Lung microvascular endothelial cell (primary cell): ENCODE data around the gene FOXP4. TPM values are rescaled to one million over a fixed set of nuclear protein-coding genes. Genes with fewer than 3 reads are reported as not detected.
A peak's percentile ranks its signal among the peaks of the same experiment; 100 is the strongest.

ENCODE experiments used
- DNase-seq, 2 donors: peaks; one replicate each; pipeline versions ENCODE4 v3.0.0 to v3.0.0-alpha.2; 2010; ENCODE audit warnings: low read depth in 2 of 2
- total RNA-seq: library from RNA; depleted of rRNA; stranded (reverse); fragments of >200 nt; gene quantifications from 2 replicates; pipeline ENCODE4 v1.2.1, GENCODE V29; 2014

FOXP4 gene
- total RNA-seq, 1 donor from 2014 or later = 4.6 TPM

GRCh38 chr6:41624621-41625380 lies 78.6 kb downstream of the FOXP4 start:
- no peak for DNase-seq

DNA sequence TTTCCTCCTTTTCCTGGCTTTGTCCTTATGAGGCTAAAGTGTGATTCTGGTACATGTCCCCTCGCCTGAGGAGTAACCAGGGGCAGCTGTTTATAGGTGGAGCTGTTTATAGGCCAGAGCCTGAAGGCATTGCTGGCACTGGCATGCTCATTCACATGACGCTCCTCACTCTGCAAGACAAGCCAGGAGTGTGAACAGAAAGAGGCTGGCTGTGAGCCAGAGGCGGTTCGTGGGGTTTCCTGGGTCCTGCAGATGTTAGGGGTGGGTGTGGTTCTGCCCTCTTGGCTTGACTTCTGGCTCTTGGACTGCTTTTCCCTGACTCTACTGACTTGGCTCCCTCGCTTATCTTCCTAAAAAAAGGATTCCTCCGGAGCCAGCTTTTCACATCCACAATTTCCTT lies 79.3 kb downstream of the FOXP4 start:
- peak in 1 of 2 donors; percentile 8 for DNase-seq

- DNase-seq = no peak
These were observed 79.8 kb downstream of the FOXP4 start for GRCh38 chr6:41626022-41626421.

- DNase-seq = peak; percentile 67 to 82
These were observed 80.7 kb downstream of the FOXP4 start for GRCh38 chr6:41626917-41627316.

- DNase-seq = no peak
These were observed 82.9 kb downstream of the FOXP4 start for GRCh38 chr6:41629128-41629527.

DNA sequence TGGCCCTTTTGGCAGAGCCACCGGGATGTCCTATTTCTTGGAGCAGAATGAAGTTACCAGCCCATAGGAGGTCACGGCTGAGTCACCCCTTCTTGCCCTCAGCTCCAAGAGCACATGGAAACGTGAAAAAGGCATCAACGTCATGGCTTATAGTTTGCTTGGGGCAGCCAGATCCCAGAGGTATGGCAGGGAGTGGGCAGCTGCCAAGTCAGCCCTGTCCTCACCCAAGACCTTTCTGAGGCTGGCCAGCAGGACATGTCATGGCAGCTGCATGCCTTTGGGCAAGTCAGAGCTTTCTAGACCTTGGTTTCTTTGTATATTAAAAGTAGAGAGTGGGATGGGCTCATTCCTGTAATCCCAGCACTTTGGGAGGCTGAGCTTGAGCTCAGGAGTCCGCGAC lies 83.9 kb downstream of the FOXP4 start:
- no peak for DNase-seq

GRCh38 chr6:41630946-41631345 lies 84.8 kb downstream of the FOXP4 start:
- DNase-seq = peak in 1 of 2 donors; percentile 54

- DNase-seq = no peak
These were observed 87.0 kb downstream of the FOXP4 start for GRCh38 chr6:41633056-41633634.

DNA sequence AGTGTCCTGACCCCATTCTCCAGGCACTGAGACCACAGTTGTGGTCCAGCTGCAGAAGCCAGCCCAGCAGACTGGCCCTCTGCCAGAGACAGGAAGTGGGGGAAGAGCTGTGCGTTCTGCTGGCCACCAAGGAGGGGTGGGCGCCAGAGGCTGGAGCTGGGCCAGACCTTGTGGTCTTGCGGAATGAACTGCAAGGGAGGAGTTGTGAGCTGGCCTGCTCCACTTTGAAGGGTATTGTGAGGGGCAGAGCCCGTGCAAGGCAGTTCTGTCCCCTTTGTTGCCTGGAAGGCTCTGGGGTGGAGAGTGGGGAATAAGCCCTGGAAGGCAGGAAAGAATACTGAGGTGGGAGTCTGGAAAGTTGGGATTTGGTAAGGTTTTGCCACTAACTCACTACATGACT lies 88.5 kb downstream of the FOXP4 start:
- peak in 1 of 2 donors; percentile 33 for DNase-seq

DNA sequence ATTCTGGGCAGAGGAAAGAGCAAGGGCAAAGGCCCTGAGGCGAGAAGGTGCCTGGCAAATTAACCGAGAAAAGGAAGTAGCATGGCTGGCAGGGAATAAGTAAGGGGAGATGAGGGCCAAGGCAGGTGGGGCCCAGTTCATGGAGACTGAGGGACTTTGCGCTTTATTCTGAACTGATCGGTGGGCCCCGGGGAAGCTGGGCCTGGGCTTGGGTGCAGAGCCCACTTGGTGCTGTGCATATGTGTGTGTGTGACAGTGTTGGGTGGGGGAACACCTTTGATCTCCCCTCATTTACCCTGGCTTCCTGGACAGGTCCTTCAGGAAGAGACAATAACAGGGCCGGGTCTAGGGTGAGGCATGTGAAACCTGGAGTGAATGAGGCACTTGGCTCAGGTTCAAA lies 89.2 kb downstream of the FOXP4 start:
- DNase-seq = no peak

GRCh38 chr6:41636833-41637193 lies 90.6 kb downstream of the FOXP4 start:
- DNase-seq = peak; percentile 53 to 73

GRCh38 chr6:41637194-41638001 lies 91.2 kb downstream of the FOXP4 start:
- DNase-seq = peak; percentile 7 to 46

DNA sequence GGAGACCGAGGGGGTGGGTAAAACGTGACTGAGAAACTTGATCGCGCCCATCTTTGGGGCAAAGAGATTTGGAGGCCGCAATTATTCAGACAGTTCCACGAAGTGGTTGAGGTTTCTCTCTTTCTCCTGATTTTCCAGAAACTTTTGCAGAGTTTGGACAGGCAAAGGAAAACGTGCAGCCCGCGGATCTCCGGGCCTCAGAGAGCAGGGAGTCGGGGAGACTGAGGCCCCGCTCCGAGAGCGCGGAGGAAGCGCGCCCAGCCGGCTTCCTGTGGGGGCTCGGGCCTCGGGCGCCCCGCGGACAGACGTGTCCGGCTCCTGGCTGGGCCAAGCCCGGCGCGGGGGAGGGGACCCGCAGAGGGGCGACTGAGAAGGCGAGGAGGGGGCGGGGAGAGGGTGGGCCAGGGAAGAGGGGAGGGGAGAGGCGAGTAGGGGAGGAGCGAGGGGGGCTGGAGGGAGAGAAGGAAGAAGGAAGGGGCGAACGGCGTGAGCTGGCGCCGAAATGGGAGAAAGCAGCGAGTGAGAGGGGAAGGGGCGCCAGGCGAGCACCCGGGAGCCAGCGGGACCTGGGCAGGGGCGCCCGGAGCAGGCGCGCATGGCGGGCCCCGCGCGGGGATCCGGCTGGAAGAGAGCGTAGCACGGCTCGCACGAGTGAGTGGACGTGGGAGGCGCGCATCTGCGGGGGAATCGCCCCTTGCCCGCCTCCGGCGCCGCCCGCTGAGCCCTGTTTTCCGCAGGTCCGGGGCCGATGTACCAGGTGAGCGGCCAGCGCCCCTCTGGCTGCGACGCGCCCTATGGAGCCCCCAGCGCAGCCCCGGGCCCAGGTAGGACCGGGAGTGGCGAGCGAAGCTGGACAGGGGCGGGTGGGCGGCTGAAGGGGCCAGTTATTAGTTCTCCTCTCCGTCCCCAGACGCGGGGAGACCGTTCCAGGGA lies 92.1 kb downstream of the FOXP4 start, which contains the start of gene MDFI:
TSS of gene MDFI (plus strand) at position 467 of the 933 bp plus-strand sequence. CDS start at position 749, 282 bp downstream.
- DNase-seq = peak in 1 of 2 donors; percentile 16

GRCh38 chr6:41638935-41639808 lies 93.0 kb downstream of the FOXP4 start:
- DNase-seq = peak; percentile 24 to 40

DNA sequence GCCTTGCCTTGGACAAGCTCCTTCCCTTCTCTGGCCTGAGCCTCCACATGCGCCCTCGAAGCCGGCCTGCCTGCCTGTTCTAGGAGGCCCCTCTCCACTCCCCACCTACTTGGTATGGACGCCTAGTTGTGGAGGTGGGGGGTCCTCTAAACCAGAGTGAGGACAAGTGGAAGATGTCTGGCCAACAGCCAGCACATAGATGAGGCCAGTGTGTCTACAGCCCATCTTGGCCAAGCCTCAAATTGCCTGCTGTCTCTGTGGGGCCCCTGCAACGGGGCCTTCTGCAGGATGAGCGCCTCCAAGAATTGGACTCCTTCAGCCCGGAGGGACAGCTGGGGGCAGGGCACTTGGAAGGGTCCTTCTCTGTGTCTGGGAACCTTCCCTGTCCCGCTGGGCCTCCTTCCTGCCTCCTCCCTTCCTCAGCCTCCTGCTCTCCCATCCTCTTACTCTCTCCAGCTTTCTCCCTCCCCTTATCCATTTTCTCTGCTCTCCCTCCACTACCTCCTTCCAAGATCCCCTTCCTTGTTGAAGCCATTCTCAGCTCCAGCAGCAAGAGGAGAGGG lies 93.7 kb downstream of the FOXP4 start:
- no peak for DNase-seq

DNA sequence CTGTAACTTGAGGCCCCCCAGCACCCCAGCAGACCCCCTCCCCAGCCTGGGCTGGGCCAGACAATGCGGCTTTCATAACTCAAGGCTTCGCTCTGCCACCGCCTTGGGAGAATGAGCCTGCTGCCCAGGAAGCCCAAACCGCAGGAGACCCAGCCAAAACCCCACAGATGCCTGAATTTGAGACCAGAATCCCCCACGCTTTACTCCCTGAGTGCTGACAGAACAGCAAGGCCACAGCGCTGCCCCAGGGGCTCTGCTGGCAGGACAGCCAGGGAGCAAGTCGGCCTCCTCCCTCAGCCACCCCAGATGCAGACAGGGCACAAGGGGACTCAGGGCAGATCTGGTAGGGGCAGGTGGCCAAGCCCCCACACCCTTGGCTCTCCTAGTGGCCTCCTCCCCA lies 94.2 kb downstream of the FOXP4 start:
- no peak for DNase-seq

DNA sequence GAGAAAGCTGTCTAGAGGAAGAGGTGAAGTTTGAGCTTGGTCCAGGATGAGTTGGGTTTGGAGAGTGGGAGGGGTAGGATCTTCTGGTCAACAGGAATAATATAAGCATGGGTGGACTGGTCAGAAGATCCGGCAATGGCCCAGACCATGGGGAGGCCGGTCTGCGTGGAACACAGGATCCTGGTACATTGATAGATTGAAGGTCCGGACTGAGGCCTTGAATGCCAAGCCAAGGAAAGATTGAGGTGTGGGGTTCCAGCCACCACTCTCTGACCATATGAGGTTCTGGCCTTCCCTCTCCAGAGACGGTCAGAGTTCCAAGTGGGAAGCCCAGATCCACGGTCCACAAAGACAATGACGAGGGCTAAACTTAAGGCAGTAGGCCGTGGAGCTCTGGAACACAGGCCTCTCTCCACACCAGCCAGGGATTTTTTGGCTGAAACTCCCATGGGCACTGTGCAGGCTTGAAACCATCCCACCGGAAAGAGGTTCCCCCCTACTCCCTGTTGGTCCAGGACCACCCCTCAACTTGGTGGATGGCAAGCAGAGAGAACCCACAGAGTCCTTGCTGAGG lies 95.3 kb downstream of the FOXP4 start:
- no peak for DNase-seq

DNA sequence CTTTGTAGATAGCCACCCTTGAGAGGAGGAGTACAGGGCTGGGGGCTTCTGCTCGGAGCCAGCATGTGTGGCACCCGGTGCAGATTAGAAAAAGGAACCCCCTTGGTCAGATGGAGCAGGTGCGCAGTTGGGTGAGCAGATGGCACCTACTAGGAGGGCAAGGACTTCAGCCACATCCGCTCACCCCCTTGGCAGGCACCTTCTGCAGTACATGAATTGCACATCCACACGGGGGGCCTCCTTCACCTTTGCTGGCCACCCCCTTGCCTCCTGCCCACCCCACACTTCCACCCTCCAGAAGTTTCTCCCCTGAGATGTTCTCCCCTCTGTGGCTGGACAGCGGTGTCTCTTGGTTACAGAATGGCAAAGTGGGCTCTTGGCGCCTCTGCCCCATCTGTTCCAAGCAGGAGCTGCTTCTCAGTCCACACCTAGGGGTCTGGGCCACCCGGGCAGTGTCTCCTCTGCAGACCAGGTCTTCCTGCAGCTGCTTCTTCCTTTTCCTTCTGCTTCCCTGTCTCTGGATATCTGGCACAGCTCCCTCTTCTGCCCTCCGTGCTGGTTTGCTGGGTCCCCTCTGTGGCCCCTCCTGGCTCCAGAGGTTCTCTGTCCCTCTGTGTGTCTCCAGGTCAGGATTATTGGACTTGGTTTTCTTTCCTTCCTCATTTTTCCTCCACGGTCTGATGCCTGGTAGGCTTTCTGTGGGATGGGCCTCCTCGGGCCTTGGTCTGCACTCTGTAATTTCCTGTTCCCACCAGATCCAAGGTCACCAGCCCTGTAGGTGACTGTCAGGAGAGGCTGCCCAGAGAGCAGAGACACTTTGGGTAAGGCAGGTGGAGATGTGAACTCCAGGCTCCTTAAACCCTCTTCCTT lies 96.1 kb downstream of the FOXP4 start:
- no peak for DNase-seq
